Right lobe of liver (tissue), 4 donors: ENCODE data around the gene RAPGEF2.

Experiments
- POLR2A ChIP-seq: fragments of 450-650 bp; IDR thresholded peaks from one replicate; pipeline ENCODE4 v1.6.1; 2017; ENCODE audit warnings: antibody characterized with exemption, mild to moderate bottlenecking
- TF ChIP-seq, protein P1 (sequence below), 4 donors: fragments of 200-600 bp in 3 of 4; fragments of 450-650 bp in 1 of 4; IDR thresholded peaks; one replicate each; pipeline versions ENCODE4 v1.5.1 to v1.8.0; 2016 to 2022; ENCODE audit warnings: antibody characterized with exemption in 4 of 4, mild to moderate bottlenecking in 2 of 4
- donor health status: DM: no; HTN: no; CAD: no.
- donor health status: DM: no; HTN: no; CAD: no.
- donor health status: DM: no; HTN: yes; CAD: no.

DNA sequence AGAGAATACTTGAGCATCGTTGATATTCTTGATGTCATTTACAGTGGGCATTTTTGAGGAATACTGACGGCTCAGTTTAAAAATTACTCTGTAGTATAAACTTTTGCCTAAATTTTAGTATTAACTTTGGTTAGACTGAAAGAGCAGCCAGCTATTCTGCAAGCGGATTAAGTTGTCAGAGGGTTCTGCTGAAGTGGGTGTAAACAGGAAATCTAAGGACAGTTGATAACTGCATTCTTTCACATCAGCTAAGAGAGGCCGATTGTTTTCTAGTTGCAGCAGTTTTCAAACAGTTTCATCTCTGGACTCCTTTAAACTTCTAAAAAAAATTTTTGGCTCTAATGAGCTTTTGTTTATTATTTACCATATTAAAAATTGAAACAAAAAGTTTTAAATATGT is 149.6 kb downstream of the RAPGEF2 start:
- no peak for TF ChIP-seq POLR2A
- TF ChIP-seq, protein P1, sequence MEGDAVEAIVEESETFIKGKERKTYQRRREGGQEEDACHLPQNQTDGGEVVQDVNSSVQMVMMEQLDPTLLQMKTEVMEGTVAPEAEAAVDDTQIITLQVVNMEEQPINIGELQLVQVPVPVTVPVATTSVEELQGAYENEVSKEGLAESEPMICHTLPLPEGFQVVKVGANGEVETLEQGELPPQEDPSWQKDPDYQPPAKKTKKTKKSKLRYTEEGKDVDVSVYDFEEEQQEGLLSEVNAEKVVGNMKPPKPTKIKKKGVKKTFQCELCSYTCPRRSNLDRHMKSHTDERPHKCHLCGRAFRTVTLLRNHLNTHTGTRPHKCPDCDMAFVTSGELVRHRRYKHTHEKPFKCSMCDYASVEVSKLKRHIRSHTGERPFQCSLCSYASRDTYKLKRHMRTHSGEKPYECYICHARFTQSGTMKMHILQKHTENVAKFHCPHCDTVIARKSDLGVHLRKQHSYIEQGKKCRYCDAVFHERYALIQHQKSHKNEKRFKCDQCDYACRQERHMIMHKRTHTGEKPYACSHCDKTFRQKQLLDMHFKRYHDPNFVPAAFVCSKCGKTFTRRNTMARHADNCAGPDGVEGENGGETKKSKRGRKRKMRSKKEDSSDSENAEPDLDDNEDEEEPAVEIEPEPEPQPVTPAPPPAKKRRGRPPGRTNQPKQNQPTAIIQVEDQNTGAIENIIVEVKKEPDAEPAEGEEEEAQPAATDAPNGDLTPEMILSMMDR (IDR thresholded peaks at IDR 0.05): no peak
